Panc1 (cell line): ENCODE results near the gene RASSF6. TPM values are rescaled to one million over a fixed set of nuclear protein-coding genes. Genes with fewer than 3 reads are reported as not detected.

Source experiments
- ATAC-seq: fragments of 200-7000 bp; cut with Tn5 transposase; 2 replicates; pipeline ENCODE4 v1.9.1; 2020; ENCODE audit warnings: mild to moderate bottlenecking, moderate library complexity
- BruUV-seq: library from RNA; stranded (reverse); fragments of 400-500 nt; replicated peaks from 2 replicates; lab custom pipeline; 2021; lab: Mats Ljungman, UMichigan
- CTCF ChIA-PET: fragments of 300-600 bp; sonication (Branson Sonifier 250); formaldehyde crosslinking; loops from one replicate; lab custom pipeline; 2022; ENCODE audit warnings: antibody characterized with exemption; lab: Charles Lee
- POLR2A ChIA-PET: fragments of 300-600 bp; sonication (Branson Sonifier 250); formaldehyde crosslinking; loops from one replicate; lab custom pipeline; 2022; ENCODE audit warnings: antibody characterized with exemption; lab: Charles Lee
- DNase-seq: peaks from one replicate; pipeline ENCODE4 v3.0.0-alpha.2; 2010; ENCODE audit warnings: low read depth, low spot score
- H3K27ac ChIP-seq: 2 replicates; pipeline ENCODE4 v1.5.1; 2011; ENCODE audit warnings: mild to moderate bottlenecking, low read length, inconsistent platforms
- H3K27me3 ChIP-seq: fragments of 200-500 bp; sonication (Bioruptor generic); 2 replicates; pipeline ENCODE4 v1.6.0; 2014; ENCODE audit warnings: low read length, inconsistent platforms; ENCODE audit not compliant: control insufficient read depth, insufficient read depth
- H3K36me3 ChIP-seq: fragments of 200-500 bp; sonication (Bioruptor generic); 2 replicates; pipeline ENCODE4 v1.5.1; 2014; ENCODE audit warnings: inconsistent platforms, mild to moderate bottlenecking, low read length, moderate library complexity; ENCODE audit not compliant: control insufficient read depth, insufficient read depth
- H3K4me1 ChIP-seq: 2 replicates; pipeline ENCODE4 v1.5.1; 2011; ENCODE audit warnings: inconsistent platforms, mild to moderate bottlenecking, low read length, moderate library complexity; ENCODE audit not compliant: control insufficient read depth, insufficient read depth
- H3K4me3 ChIP-seq, 2 experiments: 2 replicates each; pipeline ENCODE4 v1.5.1; 2011 to 2012; ENCODE audit warnings: low read depth in 2 of 2, low read length in 2 of 2, mild to moderate bottlenecking in 2 of 2, inconsistent platforms in 1 of 2, moderate library complexity in 1 of 2
- H3K9me3 ChIP-seq: fragments of 200-500 bp; sonication (Bioruptor generic); 2 replicates; pipeline ENCODE4 v1.5.1; 2014; ENCODE audit warnings: low read depth, mild to moderate bottlenecking, inconsistent platforms, low read length, moderate library complexity; ENCODE audit not compliant: control insufficient read depth, insufficient read depth
- CTCF ChIP-seq: fragments of 450-650 bp; IDR thresholded peaks from 2 replicates; pipeline ENCODE4 v1.5.1; 2017; ENCODE audit warnings: mild to moderate bottlenecking
- POLR2AphosphoS5 ChIP-seq: IDR thresholded peaks from 2 replicates; pipeline ENCODE4 v1.6.1; 2012; ENCODE audit warnings: mild to moderate bottlenecking, low read depth, low read length, moderate library complexity
- REST ChIP-seq, 2 experiments: IDR thresholded peaks; 2 replicates each; pipeline ENCODE4 v1.6.1; 2011 to 2012; ENCODE audit warnings: low read depth in 2 of 2, control low read depth in 1 of 2, low read length in 1 of 2, mild to moderate bottlenecking in 1 of 2, moderate library complexity in 1 of 2; ENCODE audit not compliant: insufficient read depth in 1 of 2
- SIN3A ChIP-seq: IDR thresholded peaks from 2 replicates; pipeline ENCODE4 v1.6.1; 2012; ENCODE audit warnings: low read depth, mild to moderate bottlenecking, low read length, moderate library complexity, borderline replicate concordance; ENCODE audit not compliant: insufficient read depth
- TCF7L2 ChIP-seq: IDR thresholded peaks from 2 replicates; pipeline ENCODE4 v1.6.1; 2011; ENCODE audit warnings: mild to moderate bottlenecking, low read depth, low read length, inconsistent platforms
- in situ Hi-C: cut with HindIII; loops from 2 replicates; pipeline ENCODE4 v1.10.0; 2016; ENCODE audit warnings: low sequenced_read_pairs, low pct_unique_long_range_greater_than_20kb
- intact Hi-C: fragments of 100-400 bp; cut with micrococcal nuclease; formaldehyde crosslinking; loops from one replicate; pipeline ENCODE4 v1.10.0; 2022; ENCODE audit not compliant: unreplicated experiment
- total RNA-seq: library from RNA; stranded (reverse); gene quantifications from one replicate; pipeline ENCODE4 v1.2.1, GENCODE V29; 2021; ENCODE audit not compliant: unreplicated experiment

Gene RASSF6
- total RNA-seq, 1 experiment from 2014 or later, result 0.15 TPM

- POLR2A ChIA-PET, result no interaction called here
- in situ Hi-C loops, result no loop called here
- H3K9me3 ChIP-seq, result no peaks in the 10 kb centered on the region
- no peaks in the 10 kb centered on the region for H3K4me1 ChIP-seq
- no peaks in the 10 kb centered on the region for H3K36me3 ChIP-seq
- intact Hi-C loops, result no loop called here
- ATAC-seq (no peak), DNase-seq (no peak)
- no peak overlapping the region for H3K4me3 ChIP-seq
- CTCF ChIA-PET, result no interaction called here
- BruUV-seq, result no TSS peak
- H3K27me3 ChIP-seq, result peaks cover 3% of the 10 kb centered on the region; the same call in 1 of the 2 replicates
- no peak for TF ChIP-seq CTCF
- no peak for TF ChIP-seq SIN3A
- TF ChIP-seq REST (IDR thresholded peaks at IDR 0.05; ENCODE audit: insufficient read depth in 1 of 2, low read depth in 2 of 2, low read length in 1 of 2), result no peak
- TF ChIP-seq TCF7L2, result no peak
- TF ChIP-seq POLR2AphosphoS5, result no peak
- no peak overlapping the region for H3K27ac ChIP-seq
Observed at GRCh38 chr4:73615613-73616012, 4.6 kb downstream of the RASSF6 start.

- Histone ChIP-seq H3K36me3 (no peaks in the 10 kb centered on the region), H3K27me3 (peaks cover 3% of the 10 kb centered on the region; the same call in 1 of the 2 replicates), H3K4me3 (no peak overlapping the region), H3K9me3 (no peaks in the 10 kb centered on the region), H3K4me1 (no peaks in the 10 kb centered on the region), H3K27ac (no peak overlapping the region)
- POLR2A ChIA-PET, result no interaction called here
- in situ Hi-C loops (no loop called here), intact Hi-C loops (no loop called here)
- ATAC-seq (no peak), DNase-seq (no peak)
- BruUV-seq, result no TSS peak
- TF ChIP-seq CTCF (no peak), REST (IDR thresholded peaks at IDR 0.05; ENCODE audit: insufficient read depth in 1 of 2, low read depth in 2 of 2, low read length in 1 of 2) (no peak), POLR2AphosphoS5 (no peak), TCF7L2 (no peak), SIN3A (no peak)
- CTCF ChIA-PET, result interaction anchor here (0.5 kb wide), 1 partner anchor 575 kb away, joined by 5 read pairs; no protein-coding TSS in a partner anchor
Observed at GRCh38 chr4:73614311-73614867, 5.8 kb downstream of the RASSF6 start.
